SKM-1 (cell line): ENCODE measurements around the gene CHAC1.

Source experiments
- DNase-seq: peaks from one replicate; lab custom pipeline; 2025; ENCODE audit not compliant: unreplicated experiment; lab: John Stamatoyannopoulos, UW

CHAC1 gene

DNA sequence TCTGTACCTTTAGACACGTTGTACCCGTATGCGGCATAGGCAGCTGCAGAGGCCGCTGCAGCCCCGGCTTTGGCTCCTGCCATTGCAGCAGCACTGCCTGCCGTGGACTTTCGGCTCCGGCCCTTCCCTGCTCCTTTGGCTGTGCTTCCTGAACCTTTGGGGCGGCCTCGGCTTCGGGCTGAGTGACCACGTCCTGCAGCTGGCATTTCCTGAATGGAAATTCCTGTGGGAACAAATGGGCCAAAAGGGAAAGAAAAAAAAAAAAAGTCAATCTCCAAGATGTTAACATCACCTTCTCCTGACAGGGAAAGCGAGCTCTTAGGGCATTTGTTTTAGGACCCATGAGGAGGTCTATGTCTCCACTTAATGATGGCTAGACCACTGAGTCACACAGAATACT lies 29.6 kb downstream of the CHAC1 start:
- no peak for DNase-seq

DNA sequence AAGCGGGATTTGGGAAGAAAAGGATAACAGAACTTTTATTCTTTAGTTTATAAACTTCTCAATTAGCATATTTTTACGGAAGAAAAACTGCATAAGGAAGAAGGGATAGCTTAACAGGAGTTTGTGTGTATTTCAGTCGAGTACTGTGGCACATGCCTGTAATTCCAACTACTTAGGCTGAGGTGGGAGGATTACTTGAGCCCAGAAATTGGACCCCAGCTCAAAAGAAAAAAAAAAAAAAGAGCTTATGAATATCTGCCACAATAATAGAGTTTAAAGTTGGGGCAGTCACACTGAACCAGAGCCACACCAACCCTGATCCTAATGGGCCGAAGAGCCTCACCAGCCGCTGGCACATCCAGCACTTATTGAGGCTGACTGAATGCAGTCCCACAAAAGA lies 31.1 kb downstream of the CHAC1 start:
- no peak for DNase-seq

DNA sequence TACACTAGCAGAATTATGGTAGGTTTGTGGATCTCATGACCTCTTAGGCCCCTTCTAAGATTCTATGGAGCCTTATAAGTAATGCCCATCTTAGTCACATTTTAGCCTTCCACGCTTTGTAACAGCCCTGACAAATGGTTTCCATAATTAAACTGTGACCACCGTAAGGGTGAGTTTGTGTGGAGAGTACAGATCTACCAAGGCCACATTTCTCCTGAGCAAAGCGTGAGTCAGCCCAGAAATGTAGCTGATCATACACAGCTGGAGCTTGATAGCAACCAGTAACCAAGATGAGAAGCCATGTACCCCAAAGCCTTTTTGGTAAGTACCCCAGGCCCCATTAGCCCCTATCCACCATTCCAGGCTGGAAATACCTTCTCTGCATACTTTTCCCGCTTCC lies 31.7 kb downstream of the CHAC1 start:
- no peak for DNase-seq

DNA sequence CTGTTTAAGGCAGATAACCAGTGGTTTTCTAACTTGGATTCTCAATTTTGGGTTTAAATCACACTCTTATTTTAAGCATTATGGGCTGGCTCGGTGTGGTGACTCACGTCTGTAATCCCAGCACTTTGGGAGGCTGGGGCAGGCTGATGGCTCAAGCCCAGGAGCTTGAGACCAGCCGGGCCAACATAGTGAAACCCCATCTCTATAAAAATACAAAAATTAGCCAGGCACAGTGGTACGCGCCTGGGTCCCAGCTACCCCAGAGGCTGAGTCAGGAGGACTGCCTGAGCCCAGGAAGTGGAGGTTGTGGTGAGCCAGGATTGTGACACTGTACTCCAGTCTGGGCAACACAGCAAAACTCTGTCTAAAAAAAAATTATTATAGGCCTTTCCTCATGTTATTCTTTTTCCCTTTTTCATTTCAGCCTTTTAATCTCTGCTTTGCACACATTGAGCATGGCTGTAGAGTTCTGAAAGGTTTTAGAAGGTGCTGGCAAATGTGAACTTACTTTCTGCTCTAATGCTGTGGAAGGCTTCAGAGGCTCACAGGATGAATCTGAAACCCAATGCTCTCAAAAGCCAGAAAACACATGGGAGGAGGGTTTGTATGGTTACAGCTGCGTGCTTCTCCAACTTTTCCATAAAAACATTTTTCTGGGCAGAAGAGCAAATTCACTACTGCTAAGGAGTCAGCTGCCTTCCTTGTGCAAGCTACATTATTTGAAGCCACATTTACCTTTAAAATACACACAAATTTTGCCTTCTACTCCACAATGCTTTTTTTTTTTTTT lies 32.5 kb downstream of the CHAC1 start:
- no peak for DNase-seq

DNA sequence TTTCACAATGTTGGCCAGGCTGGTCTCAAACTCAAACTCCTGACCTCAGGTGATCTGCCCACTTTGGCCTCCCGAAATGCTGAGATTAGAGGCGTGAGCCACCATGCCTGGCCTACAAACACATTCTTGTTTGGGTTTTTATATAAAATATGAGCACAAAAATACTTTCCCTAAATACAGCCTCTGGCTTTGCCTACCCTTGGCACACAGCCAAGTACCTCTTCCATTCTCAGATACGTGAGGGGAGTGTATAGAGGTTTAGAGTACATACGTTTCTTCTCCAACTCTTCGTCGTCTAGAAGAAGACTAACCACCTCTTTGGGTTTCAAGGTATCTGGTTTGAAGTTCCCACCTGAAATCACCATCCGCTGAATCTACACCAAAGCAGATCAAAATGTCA lies 33.5 kb downstream of the CHAC1 start:
- no peak for DNase-seq

DNA sequence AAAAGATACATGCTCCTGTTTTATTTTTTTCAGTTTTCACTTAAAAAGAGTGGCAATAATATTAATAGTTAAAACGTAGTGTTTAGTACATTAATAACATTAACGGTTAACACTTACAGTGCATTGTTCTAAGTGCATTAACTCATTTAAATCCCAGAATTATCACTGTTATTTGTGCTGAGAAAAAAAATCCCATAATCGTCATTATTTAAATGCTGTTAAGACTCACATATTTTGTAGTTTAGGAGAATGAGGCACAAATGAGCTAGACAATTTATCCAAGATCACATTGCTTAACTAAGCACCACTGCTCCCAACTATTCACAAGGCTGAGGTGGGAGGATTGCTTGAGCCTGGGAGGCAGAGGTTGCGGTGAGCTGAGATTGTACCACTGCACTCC lies 34.9 kb downstream of the CHAC1 start:
- no peak for DNase-seq

DNA sequence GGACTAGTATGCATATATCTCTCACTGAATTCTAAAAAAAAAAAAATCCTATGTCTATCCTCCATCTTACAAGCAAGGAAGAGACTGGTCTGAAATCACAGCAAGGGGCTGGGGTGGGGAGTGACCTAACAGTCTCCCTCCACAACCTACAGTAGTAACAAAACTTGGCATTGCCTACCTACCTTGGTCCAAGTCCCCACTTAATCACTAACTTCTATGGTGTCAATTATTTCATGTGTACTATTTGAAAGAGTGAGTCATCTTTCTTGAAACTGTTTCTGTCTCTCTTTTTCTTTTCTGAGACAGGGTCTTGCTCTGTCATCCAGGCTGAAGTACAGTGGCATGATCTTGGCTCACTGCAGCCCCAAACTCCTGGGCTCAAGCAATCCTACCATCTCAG lies 36.8 kb downstream of the CHAC1 start:
- DNase-seq: no peak

DNA sequence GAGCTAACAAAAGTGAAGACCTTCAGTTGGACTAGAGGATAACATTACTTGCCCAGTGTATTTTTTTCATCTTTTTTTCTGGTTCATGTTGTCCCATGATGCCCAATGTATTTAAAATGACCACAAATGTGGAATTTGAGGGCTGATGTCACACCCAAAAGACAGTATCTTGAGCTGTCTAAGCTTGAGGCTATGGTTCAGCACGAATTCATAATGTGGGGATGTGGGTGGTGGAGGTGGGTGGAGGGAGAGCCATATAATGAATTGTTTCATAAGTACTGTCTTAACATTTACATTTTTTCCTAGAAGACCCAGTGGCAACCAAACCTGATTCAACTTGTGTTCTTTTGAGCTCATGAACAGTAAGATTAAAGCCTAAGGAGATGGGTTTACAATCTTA lies 37.5 kb downstream of the CHAC1 start:
- no peak for DNase-seq

DNA sequence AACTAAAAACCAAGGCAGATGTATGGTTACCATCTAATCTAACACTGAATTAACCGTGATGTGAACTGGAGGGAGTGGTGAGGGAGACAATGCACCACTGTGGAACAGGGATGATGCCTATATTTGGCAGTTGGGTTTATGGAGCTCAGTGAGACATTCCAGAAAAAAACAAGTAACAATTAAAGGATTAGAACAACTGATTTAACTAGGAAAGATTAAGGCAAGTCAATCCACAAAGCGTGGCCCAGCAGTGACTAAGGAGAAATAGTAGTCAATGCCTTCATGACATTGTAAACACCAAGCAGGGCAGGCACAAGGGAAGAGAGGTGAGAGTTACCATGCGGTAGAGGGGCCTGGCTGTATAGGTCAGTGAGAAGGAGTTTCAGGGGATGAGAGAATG lies 38.1 kb downstream of the CHAC1 start:
- DNase-seq: no peak

DNA sequence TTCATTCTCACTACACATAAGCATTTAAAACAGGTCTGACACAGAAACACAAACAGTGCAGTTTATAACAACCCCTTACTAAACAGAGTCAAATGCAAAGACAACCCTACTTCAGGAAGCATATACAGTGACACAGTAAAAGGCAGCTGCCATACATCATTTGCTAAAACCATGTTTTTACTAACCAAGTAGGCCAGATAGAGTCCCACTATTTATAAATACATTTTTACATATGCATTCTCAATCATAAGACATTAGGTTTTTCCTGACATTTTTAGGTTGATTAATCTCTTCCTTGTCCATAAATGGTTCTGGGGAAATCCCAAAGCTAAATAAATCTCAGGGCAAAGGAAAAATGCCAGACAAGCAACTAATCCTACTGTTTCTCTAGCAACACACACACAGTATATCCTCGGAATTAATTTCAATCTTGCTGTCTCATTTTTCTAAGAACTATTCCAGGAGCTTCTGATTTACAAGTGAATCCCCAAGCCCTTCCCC lies 39.0 kb downstream of the CHAC1 start:
- DNase-seq: no peak

DNA sequence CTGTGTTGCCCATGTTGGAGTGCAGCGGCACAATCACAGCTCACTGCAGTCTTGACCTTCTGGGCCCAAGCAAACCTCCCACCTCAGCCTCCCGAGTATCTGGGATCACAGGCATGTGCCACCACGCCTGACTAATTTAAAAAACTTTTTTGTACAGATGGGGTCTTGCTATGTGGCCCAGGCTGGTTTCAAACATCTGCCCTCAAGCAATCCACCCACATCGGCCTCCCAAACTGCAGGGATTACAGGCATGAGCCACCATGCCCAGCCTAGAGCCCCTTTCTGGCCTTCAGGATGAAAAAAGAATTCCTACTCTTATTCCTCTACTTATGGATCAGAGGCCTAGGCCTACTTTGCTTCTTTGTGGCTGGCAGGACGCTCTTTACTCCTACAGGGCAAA lies 39.6 kb downstream of the CHAC1 start:
- no peak for DNase-seq

DNA sequence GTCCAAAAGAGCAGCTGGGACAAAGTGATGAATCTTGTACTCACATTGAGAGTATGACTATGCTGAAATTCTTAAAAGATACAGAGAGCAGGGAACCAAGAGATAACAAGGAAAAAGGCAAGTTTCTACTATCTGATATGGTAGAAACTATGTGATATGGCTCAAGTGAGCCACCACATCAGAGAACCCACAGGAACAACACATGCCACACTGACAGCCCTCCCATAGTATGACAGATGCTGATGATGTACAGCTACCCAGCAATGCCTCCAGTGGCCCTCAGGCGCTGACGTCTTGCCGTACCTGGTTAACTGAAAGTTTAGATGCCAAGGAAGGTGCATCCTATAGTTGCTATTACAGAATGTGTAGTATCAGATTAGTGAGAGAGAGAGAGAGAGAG lies 42.4 kb downstream of the CHAC1 start:
- DNase-seq: no peak

DNA sequence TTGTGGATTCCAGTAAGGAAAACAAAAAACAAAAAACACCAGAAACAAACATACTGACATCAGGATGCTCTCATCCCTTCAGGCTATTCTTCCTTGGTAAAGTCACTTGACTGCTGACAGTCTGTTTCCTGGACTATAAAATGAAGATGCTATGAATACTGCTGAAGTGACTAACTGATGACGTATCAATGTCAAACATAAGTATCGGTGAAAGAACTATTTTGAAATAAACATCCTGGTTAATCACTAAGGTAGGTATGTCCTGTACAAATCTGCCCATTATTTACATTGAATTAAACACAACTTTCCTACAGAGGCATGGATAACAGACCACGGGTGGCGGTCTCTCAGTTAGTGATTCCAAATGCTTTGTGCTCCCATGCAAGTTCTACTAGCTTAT lies 45.9 kb downstream of the CHAC1 start:
- no peak for DNase-seq

DNA sequence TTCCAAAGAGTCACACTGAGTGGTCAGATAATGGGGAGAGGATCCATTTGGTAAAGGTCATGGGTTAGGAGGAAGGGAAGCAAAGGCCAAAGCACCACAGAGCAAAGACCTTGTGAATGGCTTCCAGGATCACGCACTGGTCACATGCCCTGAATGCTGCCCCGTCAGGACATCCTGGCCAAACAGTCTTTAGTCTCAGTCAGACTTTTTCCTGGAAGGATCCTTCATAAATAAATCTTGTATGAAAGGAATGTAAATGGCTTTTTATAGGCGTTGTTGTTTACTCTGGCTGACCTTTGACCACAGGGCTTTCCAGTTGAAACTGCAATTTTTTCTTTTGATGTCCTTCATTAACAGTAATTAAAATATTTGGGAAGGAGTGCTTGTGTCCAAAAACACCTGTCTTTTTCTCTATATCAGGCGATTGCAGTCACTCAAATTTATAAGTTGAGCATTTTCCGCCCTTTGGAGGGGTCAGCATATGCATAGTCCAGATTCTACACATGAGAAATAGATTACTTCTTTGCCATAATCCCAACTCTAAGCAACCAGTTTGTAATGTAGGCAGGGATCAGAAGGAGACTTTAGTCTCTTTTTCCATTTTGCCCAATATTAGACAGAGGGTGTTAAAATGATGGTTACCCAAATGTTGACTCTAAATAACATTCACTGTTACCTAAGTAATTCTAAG lies 48.4 kb downstream of the CHAC1 start:
- no peak for DNase-seq

DNA sequence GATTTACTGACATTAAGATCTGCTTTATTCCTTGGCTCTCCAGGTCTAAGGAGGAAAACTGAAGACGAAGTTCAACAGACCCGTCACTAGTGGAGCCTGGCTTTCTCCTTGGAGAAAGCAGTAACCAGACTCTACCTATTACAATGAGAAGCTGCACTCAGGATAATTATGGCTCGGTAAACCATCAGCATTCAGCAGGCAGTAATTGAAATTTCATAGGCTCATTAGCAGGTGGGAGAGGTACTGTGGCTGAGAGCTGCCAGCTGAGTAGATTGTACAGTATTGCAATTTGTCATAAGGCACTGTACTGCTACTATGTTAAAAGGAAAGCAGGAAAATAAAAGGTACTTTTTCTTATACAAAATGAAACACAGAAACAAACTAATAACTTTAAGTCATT lies 51.2 kb downstream of the CHAC1 start:
- DNase-seq: no peak
